ENCODE data around the gene HOXB2.

Gene HOXB2

GRCh38 chr17:48499248-48499647 lies 45.7 kb downstream of the HOXB2 start:
- Histone ChIP-seq H3K4me2 (ENCODE audit: low read length) (no peak overlapping the region), H3K79me2 (ENCODE audit: insufficient read depth, low read length) (no peaks in the 10 kb centered on the region), H3K4me1 (ENCODE audit: insufficient read depth, low read length, severe bottlenecking) (no peaks in the 10 kb centered on the region), H3K9ac (ENCODE audit: low read length) (no peak overlapping the region), H3K9me2 (ENCODE audit: low read depth, low read length) (no peaks in the 10 kb centered on the region), H3K27me3 (ENCODE audit: insufficient read depth, low read length) (no peaks in the 10 kb centered on the region; the same call in 1 of the 2 replicates), H3K36me3 (ENCODE audit: insufficient read depth, low read length) (no peaks in the 10 kb centered on the region), H3K9me3 (ENCODE audit: low read length) (no peaks in the 10 kb centered on the region), H3K4me3 (ENCODE audit: low read depth, low read length, poor library complexity, severe bottlenecking) (no peak overlapping the region), H3F3A (ENCODE audit: insufficient read depth, low read length) (no peaks in the 10 kb centered on the region), H3K27ac (ENCODE audit: low read depth, low read length, poor library complexity, severe bottlenecking) (no peak overlapping the region), H2AFZ (ENCODE audit: low read length) (no peak overlapping the region), H4K20me1 (ENCODE audit: insufficient read depth, low read length) (no peaks in the 10 kb centered on the region)
- TF ChIP-seq EZH2 (IDR thresholded peaks at IDR 0.05; ENCODE audit: borderline replicate concordance, low read length) (no peak), CTCF (IDR thresholded peaks at IDR 0.05; ENCODE audit: low read length) (no peak)

GRCh38 chr17:48498164-48498850 lies 46.6 kb downstream of the HOXB2 start:
- no peaks in the 10 kb centered on the region for H3K27me3 ChIP-seq (ENCODE audit: insufficient read depth, low read length)
- TF ChIP-seq CTCF (IDR thresholded peaks at IDR 0.05; ENCODE audit: low read length): no peak
- no peak for TF ChIP-seq EZH2 (IDR thresholded peaks at IDR 0.05; ENCODE audit: borderline replicate concordance, low read length)
- no peaks in the 10 kb centered on the region for H3K36me3 ChIP-seq (ENCODE audit: insufficient read depth, low read length)
- H3K79me2 ChIP-seq (ENCODE audit: insufficient read depth, low read length): no peaks in the 10 kb centered on the region
- H3K9ac ChIP-seq (ENCODE audit: low read length): no peak overlapping the region
- H3K27ac ChIP-seq (ENCODE audit: low read depth, low read length, poor library complexity, severe bottlenecking): no peak overlapping the region
- no peak overlapping the region for H3K4me3 ChIP-seq (ENCODE audit: low read depth, low read length, poor library complexity, severe bottlenecking)
- no peaks in the 10 kb centered on the region for H3K4me1 ChIP-seq (ENCODE audit: insufficient read depth, low read length, severe bottlenecking)
- no peaks in the 10 kb centered on the region for H4K20me1 ChIP-seq (ENCODE audit: insufficient read depth, low read length)
- no peaks in the 10 kb centered on the region for H3K9me2 ChIP-seq (ENCODE audit: low read depth, low read length)
- H2AFZ ChIP-seq (ENCODE audit: low read length): no peak overlapping the region
- no peak overlapping the region for H3K4me2 ChIP-seq (ENCODE audit: low read length)
- H3K9me3 ChIP-seq (ENCODE audit: low read length): no peaks in the 10 kb centered on the region
- H3F3A ChIP-seq (ENCODE audit: insufficient read depth, low read length): no peaks in the 10 kb centered on the region

GRCh38 chr17:48497103-48497502 lies 47.8 kb downstream of the HOXB2 start:
- H3K9ac ChIP-seq (ENCODE audit: low read length): no peak overlapping the region
- no peaks in the 10 kb centered on the region for H3K27me3 ChIP-seq (ENCODE audit: insufficient read depth, low read length)
- no peaks in the 10 kb centered on the region for H3K36me3 ChIP-seq (ENCODE audit: insufficient read depth, low read length)
- H4K20me1 ChIP-seq (ENCODE audit: insufficient read depth, low read length): no peaks in the 10 kb centered on the region
- H3K9me3 ChIP-seq (ENCODE audit: low read length): no peaks in the 10 kb centered on the region
- no peak overlapping the region for H3K4me3 ChIP-seq (ENCODE audit: low read depth, low read length, poor library complexity, severe bottlenecking)
- H3K4me2 ChIP-seq (ENCODE audit: low read length): no peak overlapping the region
- no peaks in the 10 kb centered on the region for H3K79me2 ChIP-seq (ENCODE audit: insufficient read depth, low read length)
- H3K4me1 ChIP-seq (ENCODE audit: insufficient read depth, low read length, severe bottlenecking): no peaks in the 10 kb centered on the region
- H3F3A ChIP-seq (ENCODE audit: insufficient read depth, low read length): no peaks in the 10 kb centered on the region
- no peak overlapping the region for H2AFZ ChIP-seq (ENCODE audit: low read length)
- no peak overlapping the region for H3K27ac ChIP-seq (ENCODE audit: low read depth, low read length, poor library complexity, severe bottlenecking)
- H3K9me2 ChIP-seq (ENCODE audit: low read depth, low read length): no peaks in the 10 kb centered on the region
- TF ChIP-seq CTCF (IDR thresholded peaks at IDR 0.05; ENCODE audit: low read length): no peak
- no peak for TF ChIP-seq EZH2 (IDR thresholded peaks at IDR 0.05; ENCODE audit: borderline replicate concordance, low read length)
